GM15510 (cell line): Measurements from ENCODE around the gene TMEM179B.

Experiments
- POLR2A ChIP-seq: IDR thresholded peaks from 3 replicates; pipeline ENCODE4 v1.6.1; 2011; ENCODE audit warnings: borderline replicate concordance; ENCODE audit not compliant: insufficient read length; ENCODE audit errors: extremely low read depth

The TMEM179B gene

DNA sequence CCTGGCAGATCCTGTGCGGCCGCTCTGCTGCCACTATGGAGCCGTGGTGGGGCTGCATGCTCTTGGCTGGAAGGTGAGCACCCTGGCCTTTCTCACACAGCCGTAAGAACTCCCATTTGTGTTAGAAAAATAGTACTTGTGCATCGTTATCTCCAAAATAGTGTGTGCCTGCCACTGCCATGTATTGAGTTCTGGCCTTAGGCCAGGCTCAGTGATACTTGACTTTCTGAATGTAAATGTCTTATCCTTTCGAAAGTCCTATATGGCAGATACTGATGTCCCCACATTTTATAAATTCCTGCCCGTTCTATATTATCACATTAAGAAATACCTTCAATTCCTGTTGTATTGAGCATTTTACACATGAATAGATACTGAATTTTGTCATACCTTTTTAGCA, 4.4 kb upstream of the TMEM179B start:
- TF ChIP-seq POLR2A: no peak

DNA sequence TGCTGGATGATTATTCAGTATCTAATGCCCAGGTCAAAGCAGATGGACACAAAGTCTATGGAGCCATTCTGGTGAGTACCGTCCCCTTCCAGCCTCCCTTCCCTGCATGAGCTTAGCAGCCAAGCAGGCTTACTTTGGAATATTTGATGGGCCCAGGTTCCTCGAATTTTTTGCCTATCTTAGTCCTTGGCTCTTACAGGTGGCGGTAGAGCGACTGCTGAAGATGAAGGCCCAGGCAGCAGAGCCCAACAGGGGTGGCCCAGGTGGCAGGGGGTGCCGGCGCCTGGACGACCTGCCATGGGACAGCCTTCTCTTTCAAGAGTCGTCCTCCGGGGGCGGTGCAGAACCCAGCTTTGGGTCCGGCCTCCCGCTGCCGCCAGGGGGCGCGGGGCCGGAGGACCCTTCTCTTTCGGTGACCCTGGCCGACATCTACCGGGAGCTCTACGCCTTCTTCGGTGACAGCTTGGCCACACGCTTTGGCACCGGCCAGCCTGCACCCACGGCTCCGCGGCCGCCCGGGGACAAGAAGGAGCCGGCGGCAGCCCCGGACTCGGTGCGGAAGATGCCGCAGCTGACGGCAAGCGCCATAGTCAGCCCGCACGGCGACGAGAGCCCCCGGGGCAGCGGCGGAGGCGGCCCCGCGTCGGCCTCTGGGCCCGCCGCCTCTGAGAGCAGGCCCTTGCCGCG, 741 bp upstream of the TMEM179B start:
- no peak for TF ChIP-seq POLR2A

DNA sequence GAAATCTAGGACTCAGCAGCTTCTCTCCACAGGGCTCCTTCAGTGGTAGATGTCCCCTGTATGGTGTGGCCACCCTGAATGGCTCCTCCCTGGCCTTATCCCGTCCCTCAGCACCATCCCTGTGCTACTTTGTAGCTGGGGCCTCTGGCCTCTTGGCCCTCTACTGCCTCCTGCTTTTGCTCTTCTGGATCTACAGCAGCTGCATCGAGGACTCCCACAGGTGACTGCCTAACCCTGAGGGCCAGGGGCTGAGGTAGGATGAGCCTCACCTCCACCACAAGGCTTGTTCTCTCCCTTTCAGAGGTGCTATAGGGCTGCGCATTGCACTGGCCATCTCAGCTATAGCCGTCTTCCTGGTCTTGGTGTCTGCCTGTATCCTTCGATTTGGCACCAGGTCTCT, 1.8 kb downstream of the TMEM179B start:
- TF ChIP-seq POLR2A: no peak

DNA sequence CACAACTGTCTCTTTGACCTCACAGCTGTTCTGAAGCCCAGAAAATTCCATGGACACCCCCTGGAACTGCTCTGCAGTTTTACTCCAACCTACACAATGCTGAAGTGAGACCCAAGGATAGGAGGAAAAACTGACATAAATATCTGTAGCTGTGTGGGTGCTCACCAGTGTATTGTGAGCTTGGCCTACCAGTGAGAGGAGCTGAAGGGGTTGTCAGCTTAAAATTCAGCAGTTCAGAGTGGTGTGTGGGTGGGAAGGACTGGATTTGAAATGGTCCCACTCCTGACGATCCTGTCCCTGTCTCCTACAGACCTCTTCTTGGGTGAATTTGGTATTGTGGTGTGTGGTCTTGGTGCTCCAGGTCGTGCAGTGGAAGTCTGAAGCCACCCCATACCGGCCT, 2.4 kb downstream of the TMEM179B start:
- TF ChIP-seq POLR2A: no peak

DNA sequence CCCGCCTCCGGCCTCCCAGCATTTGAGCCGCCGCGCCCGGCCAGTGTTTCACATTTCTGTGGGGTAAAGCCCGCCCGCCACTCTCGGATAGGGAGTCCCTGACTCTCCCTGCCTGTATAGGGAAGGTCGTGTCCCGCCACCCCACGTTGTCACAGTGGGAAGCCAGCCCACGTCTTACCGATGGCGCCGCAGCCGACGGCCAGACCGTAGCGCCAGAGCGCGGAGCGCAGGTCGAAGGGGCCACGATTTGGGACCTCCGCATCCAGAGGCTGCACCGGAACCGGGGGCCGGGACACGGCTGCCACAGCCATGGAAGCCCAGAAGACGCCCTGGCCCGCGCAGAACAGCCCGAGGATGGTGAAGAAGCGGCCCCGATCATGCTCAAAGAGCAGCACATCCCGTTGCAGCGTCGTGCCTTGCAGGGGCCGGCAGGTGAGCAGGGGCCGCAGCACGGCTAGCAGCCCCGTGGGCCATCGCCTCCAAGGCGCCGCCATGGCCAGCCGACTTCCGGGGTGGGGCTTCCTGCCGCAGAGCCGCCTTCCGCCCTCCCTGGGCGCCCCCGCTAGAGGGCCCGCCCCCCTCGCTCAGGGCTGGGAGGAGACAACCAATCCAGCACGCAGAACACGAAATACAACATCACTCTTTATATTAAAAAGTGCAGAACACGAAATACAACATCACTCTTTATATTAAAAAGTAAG, 4.4 kb downstream of the TMEM179B start, which contains the start of gene TMEM223:
TSS of gene TMEM223 (minus strand) at position 506 of the 701 bp plus-strand sequence. CDS start at position 494, 12 bp downstream.
- TF ChIP-seq POLR2A: peak; percentile 97

DNA sequence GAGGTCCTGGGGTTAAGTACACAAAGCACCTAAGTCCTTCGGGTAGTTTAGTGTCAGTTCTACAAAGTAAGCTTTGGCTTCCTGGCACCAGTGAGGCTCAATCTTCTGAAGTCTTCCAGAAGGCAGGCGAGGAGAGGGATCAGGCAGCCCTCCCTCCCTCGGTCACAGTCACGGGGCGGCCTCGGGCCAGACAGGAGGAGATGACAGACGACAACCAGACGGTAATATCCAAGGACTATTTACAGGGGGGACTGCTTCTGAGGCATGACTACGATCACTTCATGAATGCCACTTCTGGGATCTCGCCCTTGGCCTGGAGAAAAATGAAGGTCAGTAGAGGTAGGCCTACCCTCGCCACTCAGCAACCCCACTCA, 5.0 kb downstream of the TMEM179B start:
- no peak for TF ChIP-seq POLR2A

DNA sequence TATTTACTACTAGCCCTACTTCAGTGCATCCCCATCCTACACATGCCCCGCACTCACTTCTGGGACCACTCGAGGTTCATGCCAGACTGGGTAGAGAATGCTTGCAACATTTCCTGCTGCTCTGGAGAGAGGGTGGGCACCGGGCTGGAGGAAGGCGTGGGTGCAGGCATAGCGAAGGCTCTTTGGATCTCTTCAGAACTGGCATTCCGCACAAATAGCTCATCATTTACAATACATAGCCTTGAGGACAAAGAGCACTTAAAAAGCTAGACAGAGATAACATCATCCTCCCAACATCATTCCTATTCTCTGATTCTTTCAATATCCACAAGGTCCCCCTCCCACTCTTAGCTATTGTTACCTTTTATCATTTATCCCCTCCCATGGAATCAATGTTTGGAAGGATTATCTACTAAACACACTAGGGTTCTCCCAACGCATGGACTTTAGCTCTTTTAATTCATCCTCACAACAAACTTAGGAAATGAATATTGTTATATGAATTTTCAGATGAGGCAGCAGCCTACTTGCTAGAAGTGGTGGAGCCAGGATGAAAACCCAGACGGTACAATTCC, 7.1 kb downstream of the TMEM179B start:
- no peak for TF ChIP-seq POLR2A

DNA sequence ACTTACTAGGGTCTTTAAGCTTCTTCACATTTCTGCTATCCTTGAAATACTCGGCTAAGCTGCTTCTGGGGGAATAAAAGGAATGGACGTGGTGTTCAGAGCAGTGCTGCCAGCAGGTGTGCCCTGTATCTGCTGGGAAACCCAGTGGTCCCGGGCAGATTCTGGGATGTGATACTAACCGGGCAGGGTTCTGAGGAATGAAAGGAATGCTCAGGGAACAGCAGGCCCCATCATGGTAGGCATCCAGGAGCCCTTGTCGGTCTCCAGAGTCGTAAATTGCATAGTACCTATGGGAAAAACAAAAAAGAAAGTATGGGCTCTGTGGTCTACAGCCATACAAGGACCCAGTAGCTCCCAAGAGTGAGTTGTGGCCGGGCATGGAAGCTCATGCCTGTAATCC, 9.1 kb downstream of the TMEM179B start:
- no peak for TF ChIP-seq POLR2A

DNA sequence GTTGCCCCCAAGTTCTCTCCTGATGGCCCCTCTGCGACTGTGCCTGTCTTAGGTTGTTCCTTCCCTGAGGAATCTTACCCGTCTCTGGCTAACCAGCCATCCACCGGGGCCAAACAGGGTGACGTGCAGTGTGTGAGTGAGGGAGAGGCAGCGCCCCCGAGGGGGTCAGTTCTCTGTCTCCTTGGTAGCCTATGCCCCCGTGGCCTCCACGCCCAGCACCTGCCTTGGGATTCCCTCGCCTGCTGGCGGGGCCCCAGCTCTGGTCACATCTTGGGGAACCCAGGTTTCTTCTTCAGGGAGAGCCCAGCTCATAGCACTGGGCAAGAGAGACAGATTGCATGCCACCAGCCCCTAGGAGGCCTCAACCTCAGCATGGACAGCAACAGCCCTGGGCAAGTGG, 12.3 kb downstream of the TMEM179B start:
- TF ChIP-seq POLR2A: no peak

DNA sequence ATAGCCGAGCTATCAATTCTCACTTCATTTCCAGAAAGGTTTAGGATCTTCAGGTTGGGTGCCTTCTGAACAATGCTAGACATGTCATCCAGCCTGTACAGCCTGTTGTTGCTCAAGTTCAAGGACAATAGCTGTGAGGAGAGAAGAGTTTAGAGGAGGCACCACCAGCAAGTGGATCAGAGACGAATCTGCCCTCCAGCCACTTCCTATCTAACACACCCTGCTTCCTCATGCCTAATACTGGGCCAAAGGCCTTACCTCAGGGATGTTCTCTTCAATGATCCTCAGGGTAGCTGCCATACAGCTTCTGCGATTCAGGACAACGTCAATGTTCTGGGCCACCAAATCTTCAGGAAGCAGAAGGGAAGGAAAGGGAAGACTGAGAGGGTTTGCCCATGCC, 13.9 kb downstream of the TMEM179B start:
- no peak for TF ChIP-seq POLR2A

DNA sequence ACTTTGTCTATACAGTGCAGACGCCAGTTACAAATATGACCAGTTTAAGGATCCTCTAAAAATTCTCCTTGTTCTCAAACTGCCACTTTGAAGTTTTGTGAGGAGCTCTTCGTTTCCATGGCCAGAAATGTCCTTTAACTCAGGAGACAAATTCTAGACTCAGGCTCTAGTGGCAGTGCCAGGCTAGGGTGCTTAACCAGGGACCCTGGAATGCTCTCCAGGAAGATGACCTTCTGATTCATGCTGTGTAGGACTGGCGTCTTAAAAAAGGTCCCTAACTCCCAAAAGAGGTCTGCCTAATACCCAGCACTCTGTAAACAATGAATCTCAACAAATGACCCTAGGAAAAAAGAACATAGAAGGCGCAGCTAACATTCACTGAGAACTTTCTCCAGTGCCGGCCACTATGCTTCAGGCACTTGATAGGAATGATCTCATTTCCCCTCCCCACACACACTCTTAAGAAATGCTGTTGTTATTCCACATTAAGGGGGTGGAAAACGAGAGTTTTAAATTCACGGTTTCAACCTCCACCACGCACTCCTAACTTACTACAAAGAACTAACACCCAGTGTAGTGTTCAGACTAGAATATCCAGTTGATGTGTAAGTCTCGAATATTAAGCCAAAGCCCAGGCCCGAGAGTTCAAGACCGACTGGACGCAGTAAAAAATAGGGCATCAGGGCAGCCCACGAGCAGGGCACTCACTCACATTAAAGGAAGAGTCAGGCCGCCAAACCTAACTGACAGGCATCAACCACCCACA, 17.3 kb downstream of the TMEM179B start:
- TF ChIP-seq POLR2A: no peak

DNA sequence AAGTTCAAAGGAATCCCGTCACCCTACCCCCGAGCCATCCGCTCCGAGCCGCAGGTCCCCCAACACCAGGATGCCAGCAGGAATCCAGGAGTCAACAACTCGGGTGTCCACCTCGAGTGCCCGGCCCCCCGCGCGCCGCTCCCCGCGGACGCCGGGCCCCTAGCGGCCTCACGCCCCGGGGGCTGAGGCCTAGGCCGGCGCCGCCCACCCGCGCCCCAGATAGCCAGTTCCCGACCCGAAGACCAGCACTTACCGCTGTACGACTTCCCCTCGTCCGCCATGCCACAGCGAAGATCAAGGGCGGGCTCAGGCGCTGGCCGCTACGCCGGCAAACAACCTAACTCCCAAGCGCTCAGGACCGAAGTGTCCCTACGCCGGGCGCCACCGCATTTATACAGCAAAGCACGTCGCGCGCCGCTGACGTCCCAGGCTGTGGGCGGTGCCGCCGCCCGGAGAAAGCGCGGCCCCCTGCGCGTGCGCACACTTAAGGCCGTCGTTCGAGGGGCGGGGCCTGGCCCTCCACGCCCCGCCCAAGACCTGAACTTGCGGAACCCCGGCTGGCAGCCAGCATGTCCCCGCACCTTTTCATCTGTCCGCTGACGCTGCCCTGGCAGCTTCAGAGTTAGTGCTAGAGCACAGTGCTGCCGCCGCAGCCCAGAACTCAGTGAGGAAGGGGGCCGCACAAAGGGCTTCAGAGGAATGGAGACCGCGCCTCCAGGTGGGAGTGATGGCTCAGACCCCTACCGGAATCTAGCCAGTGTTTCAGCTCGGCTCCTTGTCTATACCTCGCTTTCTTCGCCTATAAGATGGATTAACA, 18.1 kb downstream of the TMEM179B start, which contains the start of gene NXF1:
TSS of gene NXF1 (minus strand) at position 365 of the 817 bp plus-strand sequence. CDS start at position 281, 84 bp downstream.
- TF ChIP-seq POLR2A: peak; percentile 100

DNA sequence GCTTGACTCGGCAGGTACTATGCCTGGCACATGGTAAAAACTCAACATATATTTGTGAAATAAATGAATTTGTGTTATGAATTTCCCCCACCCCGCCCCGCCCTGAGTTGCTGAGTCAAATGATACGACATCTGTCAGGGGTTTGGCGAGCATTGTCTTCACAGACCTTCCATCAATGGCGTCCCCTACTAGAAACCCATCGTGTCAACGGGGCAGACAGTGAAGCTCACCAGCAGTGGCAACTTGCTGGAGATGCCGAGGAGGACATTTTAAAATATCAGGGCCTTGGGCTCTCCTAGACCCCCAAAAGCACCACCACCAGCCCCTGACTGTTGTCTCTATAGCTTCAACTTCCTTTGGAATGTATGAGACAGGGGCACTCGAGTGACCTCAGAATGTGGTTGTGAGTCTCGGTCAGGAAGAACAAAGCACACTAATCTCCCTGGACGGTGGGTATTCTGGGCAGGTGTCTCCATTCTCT, 18.8 kb downstream of the TMEM179B start:
- TF ChIP-seq POLR2A: no peak

DNA sequence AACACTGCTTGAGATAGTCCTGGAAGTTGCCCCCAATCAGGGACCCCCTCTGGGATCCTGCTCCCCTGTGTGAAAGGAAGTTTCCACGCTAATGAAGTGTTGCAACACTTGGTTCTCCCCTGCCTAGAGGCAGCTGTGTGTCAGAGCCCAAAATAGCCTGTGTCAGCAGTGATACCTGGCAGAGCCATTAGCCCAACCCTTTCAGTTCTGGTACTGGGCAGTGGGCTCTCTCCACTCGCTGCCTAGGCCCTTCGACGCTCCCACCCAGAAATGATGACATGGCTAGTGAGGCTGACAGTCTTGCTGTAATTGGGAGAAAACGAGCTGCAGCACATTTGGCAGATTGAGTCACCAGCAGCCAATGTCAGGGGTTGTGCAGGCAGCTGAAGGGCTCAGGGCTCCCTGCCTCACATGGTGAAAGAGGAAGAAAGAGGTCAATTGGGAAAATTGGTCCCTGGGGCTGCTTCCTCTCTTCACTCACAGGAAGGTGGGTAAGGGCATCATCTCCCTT, 19.5 kb downstream of the TMEM179B start:
- TF ChIP-seq POLR2A: no peak
